K562 (cell line): ENCODE measurements around the gene BMAL1. TPM values are rescaled to one million over a fixed set of nuclear protein-coding genes. Genes with fewer than 3 reads are reported as not detected.

Experiments
- ATAC-seq: fragments of 200-7000 bp; cut with Tn5 transposase; 3 replicates; pipeline ENCODE4 v1.9.1; 2020; ENCODE audit warnings: moderate library complexity
- BruUV-seq: library from RNA; stranded (reverse); fragments of 400-500 nt; replicated peaks from 2 replicates; lab custom pipeline; 2021; lab: Mats Ljungman, UMichigan
- CTCF ChIA-PET: fragments of 300-600 bp; formaldehyde crosslinking; extraction: SDS; loops from one replicate; lab custom pipeline; 2021; ENCODE audit warnings: low intra/inter-chr PET ratio; lab: Yijun Ruan, JAX
- POLR2A ChIA-PET: fragments of 300-600, 350-650 bp; sonication (Branson Sonifier 250); formaldehyde crosslinking; extraction: SDS; loops from one replicate; lab custom pipeline; 2021; ENCODE audit warnings: antibody characterized with exemption, inconsistent platforms; lab: Yijun Ruan, JAX
- DNase-seq, 4 experiments: peaks; one replicate each; pipeline versions ENCODE4 v3.0.0 to v3.0.0-alpha.2; 2011 to 2018; ENCODE audit warnings: low spot score in 3 of 4, mixed read lengths in 3 of 4; ENCODE audit errors: extremely low read depth in 1 of 4
- FAIRE-seq: peaks from 2 replicates; lab custom pipeline; 2011; peaks lifted over from hg19 to GRCh38; lab: Jason Lieb, UNC
- H2AFZ ChIP-seq: 2 replicates; pipeline ENCODE4 v1.6.0; 2011; ENCODE audit warnings: low read depth, low read length, control low read depth, inconsistent platforms
- H3K27ac ChIP-seq: fragments of 200-600 bp; 3 replicates; pipeline ENCODE4 v1.8.0; 2011; ENCODE audit warnings: low read depth, mild to moderate bottlenecking, control low read depth, inconsistent platforms, low read length, moderate library complexity, mixed read lengths; ENCODE audit errors: extremely low read depth
- H3K27me3 ChIP-seq, 2 experiments: fragments of 300-600 bp in 1 of 2; 2 replicates in 1 of 2; 3 replicates in 1 of 2; pipeline versions ENCODE4 v1.6.0 to v1.8.0; 2011; ENCODE audit warnings: inconsistent platforms in 2 of 2, low read length in 2 of 2, mild to moderate bottlenecking in 1 of 2, mixed read lengths in 1 of 2, moderate library complexity in 1 of 2; ENCODE audit not compliant: control insufficient read depth in 2 of 2, insufficient read depth in 2 of 2
- H3K36me3 ChIP-seq: fragments of 300-600 bp; 3 replicates; pipeline ENCODE4 v1.8.0; 2011; ENCODE audit warnings: mild to moderate bottlenecking, low read length, inconsistent platforms; ENCODE audit not compliant: control insufficient read depth, insufficient read depth
- H3K4me1 ChIP-seq, 2 experiments: fragments of 200-600 bp in 1 of 2; replicated peaks in 1 of 2; 2 replicates in 1 of 2; 3 replicates in 1 of 2; pipeline versions ENCODE4 v1.5.1 to v1.8.0; 2011; ENCODE audit warnings: inconsistent platforms in 2 of 2, low read length in 2 of 2, mild to moderate bottlenecking in 1 of 2, mixed read lengths in 1 of 2, moderate library complexity in 1 of 2; ENCODE audit not compliant: control insufficient read depth in 2 of 2, insufficient read depth in 2 of 2
- H3K4me2 ChIP-seq: 2 replicates; pipeline ENCODE4 v1.6.1; 2011; ENCODE audit warnings: low read length, control low read depth, inconsistent platforms, mixed read lengths; ENCODE audit not compliant: insufficient read depth
- H3K4me3 ChIP-seq: fragments of 200-600 bp; sonication (generic), shearing (Covaris generic); 2 replicates; pipeline ENCODE4 v1.5.1; 2016; ENCODE audit warnings: control low read depth, inconsistent platforms
- H3K79me2 ChIP-seq: fragments of 200-600 bp; 3 replicates; pipeline ENCODE4 v1.8.0; 2011; ENCODE audit warnings: low read length, inconsistent platforms; ENCODE audit not compliant: control insufficient read depth, insufficient read depth
- H3K9ac ChIP-seq, 2 experiments: 2 replicates each; pipeline versions ENCODE4 v1.6.0 to v1.6.1; 2011; ENCODE audit warnings: low read depth in 2 of 2, low read length in 2 of 2, control low read depth in 1 of 2, inconsistent platforms in 1 of 2, mild to moderate bottlenecking in 1 of 2, mixed read lengths in 1 of 2; ENCODE audit not compliant: insufficient read depth in 1 of 2
- H3K9me1 ChIP-seq: one replicate; pipeline ENCODE4 v1.6.0; 2011; ENCODE audit warnings: inconsistent platforms, mild to moderate bottlenecking, low read length, moderate library complexity; ENCODE audit not compliant: control insufficient read depth, insufficient read depth
- H3K9me3 ChIP-seq: replicated peaks from 2 replicates; pipeline ENCODE4 v1.5.1; 2011; ENCODE audit warnings: low read depth, low read length, inconsistent platforms; ENCODE audit not compliant: control insufficient read depth, insufficient read depth
- H4K20me1 ChIP-seq: replicated peaks from 2 replicates; pipeline ENCODE4 v1.6.1; 2011; ENCODE audit warnings: low read length, inconsistent platforms, mixed read lengths; ENCODE audit not compliant: control insufficient read depth, insufficient read depth
- BRD4 ChIP-seq: fragments of 200-600 bp; sonication (generic); IDR thresholded peaks from 2 replicates; pipeline ENCODE4 v1.6.1; 2017; ENCODE audit warnings: inconsistent platforms
- FOXP1 ChIP-seq: sonication (generic); formaldehyde crosslinking; IDR thresholded peaks from 2 replicates; pipeline ENCODE4 v1.8.0; 2022; ENCODE audit warnings: mild to moderate bottlenecking, missing genetic modification reagents
- PHTF2 ChIP-seq: fragments of 250-450 bp; sonication (Bioruptor Pico); IDR thresholded peaks from 2 replicates; pipeline ENCODE4 v1.5.0; 2021; ENCODE audit warnings: mild to moderate bottlenecking
- PYGO2 ChIP-seq: fragments of 450-650 bp; IDR thresholded peaks from 2 replicates; pipeline ENCODE4 v1.6.1; 2016; ENCODE audit warnings: mild to moderate bottlenecking, missing genetic modification characterization, moderate library complexity, missing compliant biosample characterization
- TEAD1 ChIP-seq, 2 experiments: fragments of 450-650 bp in 1 of 2; sonication (generic) in 1 of 2; formaldehyde crosslinking; IDR thresholded peaks; 2 replicates each; pipeline versions ENCODE4 v1.4.0 to v1.8.0; 2020 to 2022; ENCODE audit warnings: mild to moderate bottlenecking in 2 of 2, missing genetic modification reagents in 1 of 2
- TRIM24 ChIP-seq, 2 experiments: fragments of 450-650 bp; IDR thresholded peaks; 2 replicates each; pipeline ENCODE4 v1.6.1; 2016
- ZNF140 ChIP-seq: fragments of 250-450 bp; sonication (Bioruptor Pico); IDR thresholded peaks from 2 replicates; pipeline ENCODE4 v1.8.0; 2021; ENCODE audit warnings: moderate library complexity, mild to moderate bottlenecking, inconsistent platforms
- ZNF174 ChIP-seq: fragments of 250-450 bp; sonication (Bioruptor Pico); IDR thresholded peaks from 2 replicates; pipeline ENCODE4 v1.4.0; 2020; ENCODE audit warnings: mild to moderate bottlenecking
- ZNF324 ChIP-seq: fragments of 250-450 bp; sonication (Bioruptor Pico); IDR thresholded peaks from 2 replicates; pipeline ENCODE4 v1.4.0; 2020; ENCODE audit warnings: mild to moderate bottlenecking
- WGBS: fragments of 100-300 bp; shearing (Covaris generic); methylation state at CpG from one replicate; pipeline ENCODE4 v1.1.6; 2016; ENCODE audit warnings: low coverage, mixed read lengths; ENCODE audit not compliant: insufficient coverage; ENCODE audit errors: missing lambda C conversion rate; 5-methylcytosine and 5-hydroxymethylcytosine counted together
- in situ Hi-C: fragments of 300-500 bp; cut with MboI; formaldehyde crosslinking; loops from 4 replicates; pipeline ENCODE4 v1.15.0; 2018; ENCODE audit warnings: inconsistent platforms, mixed read lengths
- intact Hi-C: fragments of 100-400 bp; cut with micrococcal nuclease; formaldehyde crosslinking; loops from 2 replicates; pipeline ENCODE4 v1.14.2; 2022
- polyA plus RNA-seq, 8 experiments: library from polyadenylated mRNA; depleted of rRNA in 4 of 8; stranded (reverse) in 5 of 8; unstranded in 3 of 8; fragments of >200 nt; fragmentation: Nextera tagmentation in 2 of 8; fragmentation: Illumina TruSeq in 1 of 8; extraction: Ambion mirVana in 2 of 8; extraction: Trizol in 1 of 8; gene quantifications; 2 replicates each; pipeline versions ENCODE4 v1.2.1 to v1.2.3, GENCODE V29; 2011 to 2014; ENCODE audit warnings: inconsistent platforms in 1 of 8, missing spikeins in 1 of 8
- total RNA-seq, 7 experiments: library from RNA; depleted of rRNA in 6 of 7; stranded (reverse); fragments of >200 nt in 6 of 7; fragmentation: Illumina TruSeq in 2 of 7; extraction: Trizol in 2 of 7; gene quantifications; 2 replicates each; pipeline versions ENCODE4 v1.2.1 to v1.2.3, GENCODE V29; 2011 to 2021; ENCODE audit warnings: low replicate concordance in 1 of 7
- TF ChIP-seq, protein P1 (sequence below): conservative IDR thresholded peaks from 2 replicates; pipeline ENCODE4 v1.6.1; 2011; ENCODE audit warnings: low read depth, mild to moderate bottlenecking, low read length; ENCODE audit not compliant: control insufficient read depth
- TF ChIP-seq, protein P2 (sequence below): sonication (generic); formaldehyde crosslinking; IDR thresholded peaks from 2 replicates; pipeline ENCODE4 v1.9.0; 2022; ENCODE audit warnings: mild to moderate bottlenecking, missing genetic modification reagents

BMAL1 gene
- total and polyA plus RNA-seq, 9 of the 15 experiments (the other 6 are each of a cell fraction or from before 2014, with no cell fraction given), result 0.14 to 2.4 (median 0.64) TPM

DNA sequence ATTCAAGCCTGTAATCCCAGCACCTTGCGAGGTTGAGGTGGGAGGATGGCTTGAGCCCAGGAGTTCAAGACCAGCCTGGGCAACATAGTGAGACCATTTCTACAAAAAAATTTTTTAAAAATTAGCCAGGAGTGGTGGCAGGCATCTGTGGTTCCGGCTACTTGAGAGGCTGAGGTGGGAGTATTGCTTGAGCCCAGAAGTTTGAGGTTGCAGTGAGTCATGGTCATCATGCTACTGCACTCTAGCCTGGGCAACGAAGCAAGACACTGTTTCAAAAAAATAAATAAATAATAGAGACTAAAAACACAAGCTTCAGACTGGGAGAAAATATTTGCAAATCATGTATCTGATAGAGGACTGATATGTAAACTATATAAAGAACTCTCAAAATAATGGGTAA, 152.2 kb downstream of the BMAL1 start:
- ATAC-seq, result no peak
- POLR2A ChIA-PET, result no interaction called here
- in situ Hi-C loops, result no loop called here
- H3K9me1 ChIP-seq, result no peaks in the 10 kb centered on the region
- H3K4me2 ChIP-seq, result no peak overlapping the region
- no peaks in the 10 kb centered on the region for H3K4me1 ChIP-seq
- FAIRE-seq, result no peak
- BruUV-seq, result no TSS peak
- no peak for DNase-seq
- no peak overlapping the region for H3K27ac ChIP-seq
- H3K9me3 ChIP-seq, result no peaks in the 10 kb centered on the region
- TF ChIP-seq FOXP1 (no peak), PYGO2 (tag) (no peak), BRD4 (no peak), TRIM24 (IDR thresholded peaks at IDR 0.05) (no peak), PHTF2 (no peak), ZNF140 (CRISPR knock-in tag) (no peak), ZNF174 (CRISPR knock-in tag) (no peak), ZNF324 (CRISPR knock-in tag) (no peak), TEAD1 (CRISPR knock-in tag; IDR thresholded peaks at IDR 0.05) (no peak)
- TF ChIP-seq, protein P1, sequence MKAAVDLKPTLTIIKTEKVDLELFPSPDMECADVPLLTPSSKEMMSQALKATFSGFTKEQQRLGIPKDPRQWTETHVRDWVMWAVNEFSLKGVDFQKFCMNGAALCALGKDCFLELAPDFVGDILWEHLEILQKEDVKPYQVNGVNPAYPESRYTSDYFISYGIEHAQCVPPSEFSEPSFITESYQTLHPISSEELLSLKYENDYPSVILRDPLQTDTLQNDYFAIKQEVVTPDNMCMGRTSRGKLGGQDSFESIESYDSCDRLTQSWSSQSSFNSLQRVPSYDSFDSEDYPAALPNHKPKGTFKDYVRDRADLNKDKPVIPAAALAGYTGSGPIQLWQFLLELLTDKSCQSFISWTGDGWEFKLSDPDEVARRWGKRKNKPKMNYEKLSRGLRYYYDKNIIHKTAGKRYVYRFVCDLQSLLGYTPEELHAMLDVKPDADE, result no peak
- TF ChIP-seq, protein P2, sequence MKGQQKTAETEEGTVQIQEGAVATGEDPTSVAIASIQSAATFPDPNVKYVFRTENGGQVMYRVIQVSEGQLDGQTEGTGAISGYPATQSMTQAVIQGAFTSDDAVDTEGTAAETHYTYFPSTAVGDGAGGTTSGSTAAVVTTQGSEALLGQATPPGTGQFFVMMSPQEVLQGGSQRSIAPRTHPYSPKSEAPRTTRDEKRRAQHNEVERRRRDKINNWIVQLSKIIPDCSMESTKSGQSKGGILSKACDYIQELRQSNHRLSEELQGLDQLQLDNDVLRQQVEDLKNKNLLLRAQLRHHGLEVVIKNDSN (CRISPR knock-in tag), result no peak
- TF ChIP-seq, all 486 proteins: peak for 0
- intact Hi-C loops, result no loop called here
- H3K36me3 ChIP-seq, result no peaks in the 10 kb centered on the region
- no peaks in the 10 kb centered on the region for H3K79me2 ChIP-seq
- H3K27me3 ChIP-seq, result no peaks in the 10 kb centered on the region
- no peak overlapping the region for H3K4me3 ChIP-seq
- no peak overlapping the region for H2AFZ ChIP-seq
- H4K20me1 ChIP-seq, result no peaks in the 10 kb centered on the region
- CTCF ChIA-PET, result interaction anchor here (0.6 kb wide), 1 partner anchor 26 kb away, joined by 3 read pairs; no protein-coding TSS in a partner anchor
- 50% methylated on average over 3 of the region's 3 CpGs for WGBS
- no peak overlapping the region for H3K9ac ChIP-seq
